ENCODE measurements around the gene ARL3. TPM values are rescaled to one million over a fixed set of nuclear protein-coding genes. Genes with fewer than 3 reads are reported as not detected.

ARL3 gene
- total RNA-seq, 2 experiments from 2014 or later: 0.99 to 1.3 TPM

- H3K4me3 ChIP-seq (ENCODE audit: low read length): no peak overlapping the region
- Mint-ChIP-seq H3K4me1 (ENCODE audit: low read depth) (peaks cover 37% of the 10 kb centered on the region), H3K27ac (no peak overlapping the region), H3K4me3 (no peak overlapping the region), H3K36me3 (ENCODE audit: low read depth) (no peaks in the 10 kb centered on the region), H3K9me3 (no peaks in the 10 kb centered on the region), H3K27me3 (no peaks in the 10 kb centered on the region)
- peaks cover 2% of the 10 kb centered on the region for H3K36me3 ChIP-seq (ENCODE audit: insufficient read depth, low read length)
- ChIA-PET POLR2A (interaction anchor here (2.2 kb wide), 1 partner anchor 21 kb away, joined by 10 read pairs; the partner anchor contains the start of gene TRIM8), CTCF (no interaction called here)
- intact Hi-C loops (cut with DNase I, micrococcal nuclease): no loop called here
- no peak for DNase-seq
- no peak overlapping the region for H3K27ac ChIP-seq (ENCODE audit: low read depth in 1 of 2, low read length in 2 of 2)
- no peaks in the 10 kb centered on the region for H3K9me3 ChIP-seq (ENCODE audit: control insufficient read depth in 1 of 2, insufficient read depth in 1 of 2, low read length in 2 of 2)
- TF ChIP-seq CTCF (IDR thresholded peaks at IDR 0.05): no peak
- H3K4me1 ChIP-seq (ENCODE audit: insufficient read depth, low read length): peaks cover 37% of the 10 kb centered on the region
- no peak for ATAC-seq (ENCODE audit: poor library complexity)
- H3K27me3 ChIP-seq (ENCODE audit: control insufficient read depth in 1 of 2, insufficient read depth in 2 of 2, low read length in 2 of 2): no peaks in the 10 kb centered on the region
Measured at GRCh38 chr10:102665904-102666509, 48.2 kb downstream of the ARL3 start.

DNA sequence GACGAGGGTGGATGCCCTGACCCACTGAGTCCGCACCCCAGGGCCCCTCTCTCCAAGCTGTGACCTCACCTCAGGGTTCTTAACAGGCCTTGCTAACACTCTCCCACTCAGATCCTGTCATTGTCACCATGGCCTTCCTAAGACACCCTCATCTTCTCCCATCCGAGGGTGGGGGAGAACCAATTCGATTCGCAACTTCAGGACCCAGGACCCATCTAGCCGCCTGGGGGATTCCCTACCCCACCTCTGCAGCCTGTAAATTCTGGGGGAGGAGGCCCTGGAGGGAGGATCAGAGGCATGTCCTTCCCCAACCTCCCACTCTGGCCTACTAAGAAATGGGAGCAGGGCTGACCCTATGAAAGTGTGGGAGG lies 52.6 kb downstream of the ARL3 start:
- peaks cover 40% of the 10 kb centered on the region for H3K4me1 Mint-ChIP-seq (ENCODE audit: low read depth)
- H3K4me3 Mint-ChIP-seq: peak overlapping the region; percentile 52
- H3K4me3 ChIP-seq (ENCODE audit: low read length): peak overlapping the region; percentile 45
- H3K27me3 ChIP-seq (ENCODE audit: control insufficient read depth in 1 of 2, insufficient read depth in 2 of 2, low read length in 2 of 2): no peaks in the 10 kb centered on the region
- ATAC-seq (ENCODE audit: poor library complexity): peak; percentile 10
- peaks cover 23% of the 10 kb centered on the region for H3K36me3 Mint-ChIP-seq (ENCODE audit: low read depth)
- H3K9me3 ChIP-seq (ENCODE audit: control insufficient read depth in 1 of 2, insufficient read depth in 1 of 2, low read length in 2 of 2): no peaks in the 10 kb centered on the region
- H3K27ac ChIP-seq (ENCODE audit: low read depth in 1 of 2, low read length in 2 of 2): peak overlapping the region in 1 of 2 donors; percentile 60
- intact Hi-C loops (cut with DNase I, micrococcal nuclease): no loop called here
- ChIA-PET CTCF (interaction anchor here (1.1 to 2.3 kb wide), 3 partner anchors 8 to 17 kb away, joined by 3 to 12 read pairs (median 9); partner anchors contain the start of gene TRIM8), POLR2A (interaction anchor here (1.1 to 10.1 kb wide), 7 partner anchors 9 to 52 kb away, joined by 4 to 121 read pairs (median 10); partner anchors contain the start of genes ARL3, SFXN2 and TRIM8)
- H3K9me3 Mint-ChIP-seq: no peaks in the 10 kb centered on the region
- peak overlapping the region; percentile 82 for H3K27ac Mint-ChIP-seq
- H3K27me3 Mint-ChIP-seq: no peaks in the 10 kb centered on the region
- H3K4me1 ChIP-seq (ENCODE audit: insufficient read depth, low read length): peaks cover 52% of the 10 kb centered on the region
- peaks cover 19% of the 10 kb centered on the region for H3K36me3 ChIP-seq (ENCODE audit: insufficient read depth, low read length)
- no peak for DNase-seq
- no peak for TF ChIP-seq CTCF (IDR thresholded peaks at IDR 0.05)

- Mint-ChIP-seq H3K36me3 (ENCODE audit: low read depth) (peaks cover 28% of the 10 kb centered on the region), H3K4me1 (ENCODE audit: low read depth) (peaks cover 40% of the 10 kb centered on the region), H3K27me3 (no peaks in the 10 kb centered on the region), H3K4me3 (peak overlapping the region; percentile 52), H3K27ac (peak overlapping the region; percentile 82), H3K9me3 (no peaks in the 10 kb centered on the region)
- CTCF ChIA-PET: interaction anchor here (1.1 to 2.3 kb wide), 3 partner anchors 9 to 17 kb away, joined by 3 to 12 read pairs (median 9); partner anchors contain the start of gene TRIM8
- peak; percentile 74 for ATAC-seq (ENCODE audit: poor library complexity)
- Histone ChIP-seq H3K4me3 (ENCODE audit: low read length) (peak overlapping the region; percentile 45), H3K9me3 (ENCODE audit: control insufficient read depth in 1 of 2, insufficient read depth in 1 of 2, low read length in 2 of 2) (no peaks in the 10 kb centered on the region), H3K27ac (ENCODE audit: low read depth in 1 of 2, low read length in 2 of 2) (peak overlapping the region; percentile 40 to 60), H3K4me1 (ENCODE audit: insufficient read depth, low read length) (peaks cover 52% of the 10 kb centered on the region), H3K27me3 (ENCODE audit: control insufficient read depth in 1 of 2, insufficient read depth in 2 of 2, low read length in 2 of 2) (no peaks in the 10 kb centered on the region), H3K36me3 (ENCODE audit: insufficient read depth, low read length) (peaks cover 25% of the 10 kb centered on the region)
- TF ChIP-seq CTCF (IDR thresholded peaks at IDR 0.05): no peak
- intact Hi-C loops (cut with DNase I, micrococcal nuclease): no loop called here
- peak in 13 of 14 experiments; percentile 33 to 81 (median 46) for DNase-seq
- POLR2A ChIA-PET: interaction anchor here (1.0 to 10.1 kb wide), 10 partner anchors 8 to 53 kb away, joined by 3 to 121 read pairs (median 4); partner anchors contain the start of genes ARL3, SFXN2 and TRIM8
Measured at GRCh38 chr10:102660888-102661657, 53.1 kb downstream of the ARL3 start.

Measured in CD4-positive, alpha-beta T cell (primary cell).